Esophagus squamous epithelium (tissue), 4 donors: ENCODE results near the gene TPCN2.

ENCODE experiments used
- CTCF ChIP-seq, 6 experiments: fragments of 450-650 bp in 4 of 6; fragments of 200-600 bp in 2 of 6; sonication (generic) in 2 of 6; IDR thresholded peaks; one replicate each; pipeline ENCODE4 v1.5.1; 2016 to 2019; ENCODE audit warnings: antibody characterized with exemption in 6 of 6, mild to moderate bottlenecking in 4 of 6, moderate library complexity in 4 of 6
- POLR2A ChIP-seq, 4 donors: fragments of 450-650 bp; IDR thresholded peaks; one replicate each; pipeline ENCODE4 v1.6.1; 2017; ENCODE audit warnings: antibody characterized with exemption in 4 of 4, mild to moderate bottlenecking in 4 of 4, moderate library complexity in 3 of 4

- TF ChIP-seq POLR2A (IDR thresholded peaks at IDR 0.05), result no peak
- TF ChIP-seq CTCF (IDR thresholded peaks at IDR 0.05), result no peak
These were observed 48.5 kb downstream of the TPCN2 start for GRCh38 chr11:69097263-69097662.
